K562 (cell line): ENCODE data around the gene ALG1. TPM values are rescaled to one million over a fixed set of nuclear protein-coding genes. Genes with fewer than 3 reads are reported as not detected.

Source experiments
- ATAC-seq: fragments of 200-7000 bp; cut with Tn5 transposase; 3 replicates; pipeline ENCODE4 v1.9.1; 2020; ENCODE audit warnings: moderate library complexity
- BruUV-seq: library from RNA; stranded (reverse); fragments of 400-500 nt; replicated peaks from 2 replicates; lab custom pipeline; 2021; lab: Mats Ljungman, UMichigan
- CTCF ChIA-PET: fragments of 300-600 bp; formaldehyde crosslinking; extraction: SDS; loops from one replicate; lab custom pipeline; 2021; ENCODE audit warnings: low intra/inter-chr PET ratio; lab: Yijun Ruan, JAX
- POLR2A ChIA-PET: fragments of 300-600, 350-650 bp; sonication (Branson Sonifier 250); formaldehyde crosslinking; extraction: SDS; loops from one replicate; lab custom pipeline; 2021; ENCODE audit warnings: antibody characterized with exemption, inconsistent platforms; lab: Yijun Ruan, JAX
- DNase-seq, 4 experiments: peaks; one replicate each; pipeline versions ENCODE4 v3.0.0 to v3.0.0-alpha.2; 2011 to 2018; ENCODE audit warnings: low spot score in 3 of 4, mixed read lengths in 3 of 4; ENCODE audit errors: extremely low read depth in 1 of 4
- FAIRE-seq: peaks from 2 replicates; lab custom pipeline; 2011; peaks lifted over from hg19 to GRCh38; lab: Jason Lieb, UNC
- H2AFZ ChIP-seq: 2 replicates; pipeline ENCODE4 v1.6.0; 2011; ENCODE audit warnings: low read depth, low read length, control low read depth, inconsistent platforms
- H3K27ac ChIP-seq: fragments of 200-600 bp; 3 replicates; pipeline ENCODE4 v1.8.0; 2011; ENCODE audit warnings: low read depth, mild to moderate bottlenecking, control low read depth, inconsistent platforms, low read length, moderate library complexity, mixed read lengths; ENCODE audit errors: extremely low read depth
- H3K27me3 ChIP-seq, 2 experiments: fragments of 300-600 bp in 1 of 2; 2 replicates in 1 of 2; 3 replicates in 1 of 2; pipeline versions ENCODE4 v1.6.0 to v1.8.0; 2011; ENCODE audit warnings: inconsistent platforms in 2 of 2, low read length in 2 of 2, mild to moderate bottlenecking in 1 of 2, mixed read lengths in 1 of 2, moderate library complexity in 1 of 2; ENCODE audit not compliant: control insufficient read depth in 2 of 2, insufficient read depth in 2 of 2
- H3K36me3 ChIP-seq: fragments of 300-600 bp; 3 replicates; pipeline ENCODE4 v1.8.0; 2011; ENCODE audit warnings: mild to moderate bottlenecking, low read length, inconsistent platforms; ENCODE audit not compliant: control insufficient read depth, insufficient read depth
- H3K4me1 ChIP-seq, 2 experiments: fragments of 200-600 bp in 1 of 2; replicated peaks in 1 of 2; 2 replicates in 1 of 2; 3 replicates in 1 of 2; pipeline versions ENCODE4 v1.5.1 to v1.8.0; 2011; ENCODE audit warnings: inconsistent platforms in 2 of 2, low read length in 2 of 2, mild to moderate bottlenecking in 1 of 2, mixed read lengths in 1 of 2, moderate library complexity in 1 of 2; ENCODE audit not compliant: control insufficient read depth in 2 of 2, insufficient read depth in 2 of 2
- H3K4me2 ChIP-seq: 2 replicates; pipeline ENCODE4 v1.6.1; 2011; ENCODE audit warnings: low read length, control low read depth, inconsistent platforms, mixed read lengths; ENCODE audit not compliant: insufficient read depth
- H3K4me3 ChIP-seq: fragments of 200-600 bp; sonication (generic), shearing (Covaris generic); 2 replicates; pipeline ENCODE4 v1.5.1; 2016; ENCODE audit warnings: control low read depth, inconsistent platforms
- H3K79me2 ChIP-seq: fragments of 200-600 bp; 3 replicates; pipeline ENCODE4 v1.8.0; 2011; ENCODE audit warnings: low read length, inconsistent platforms; ENCODE audit not compliant: control insufficient read depth, insufficient read depth
- H3K9ac ChIP-seq, 2 experiments: 2 replicates each; pipeline versions ENCODE4 v1.6.0 to v1.6.1; 2011; ENCODE audit warnings: low read depth in 2 of 2, low read length in 2 of 2, control low read depth in 1 of 2, inconsistent platforms in 1 of 2, mild to moderate bottlenecking in 1 of 2, mixed read lengths in 1 of 2; ENCODE audit not compliant: insufficient read depth in 1 of 2
- H3K9me1 ChIP-seq: one replicate; pipeline ENCODE4 v1.6.0; 2011; ENCODE audit warnings: inconsistent platforms, mild to moderate bottlenecking, low read length, moderate library complexity; ENCODE audit not compliant: control insufficient read depth, insufficient read depth
- H3K9me3 ChIP-seq: replicated peaks from 2 replicates; pipeline ENCODE4 v1.5.1; 2011; ENCODE audit warnings: low read depth, low read length, inconsistent platforms; ENCODE audit not compliant: control insufficient read depth, insufficient read depth
- H4K20me1 ChIP-seq: replicated peaks from 2 replicates; pipeline ENCODE4 v1.6.1; 2011; ENCODE audit warnings: low read length, inconsistent platforms, mixed read lengths; ENCODE audit not compliant: control insufficient read depth, insufficient read depth
- ARNT ChIP-seq, 2 experiments: fragments of 450-650 bp; IDR thresholded peaks; 2 replicates each; pipeline ENCODE4 v1.6.1; 2016; ENCODE audit warnings: mild to moderate bottlenecking in 1 of 2
- FOXM1 ChIP-seq, 2 experiments: fragments of 450-650 bp in 1 of 2; sonication (generic) in 1 of 2; formaldehyde crosslinking in 1 of 2; IDR thresholded peaks; 2 replicates each; pipeline versions ENCODE4 v1.6.1 to v1.9.0; 2017 to 2022; ENCODE audit warnings: low read depth in 2 of 2, mild to moderate bottlenecking in 2 of 2, missing genetic modification reagents in 1 of 2, moderate library complexity in 1 of 2
- HDAC3 ChIP-seq: fragments of 450-650 bp; IDR thresholded peaks from 2 replicates; pipeline ENCODE4 v1.6.1; 2018; ENCODE audit warnings: borderline replicate concordance, mild to moderate bottlenecking, moderate library complexity; ENCODE audit not compliant: partially characterized antibody
- KAT2B ChIP-seq: IDR thresholded peaks from one replicate; pipeline ENCODE4 v1.6.1; 2012; ENCODE audit warnings: low read depth, mild to moderate bottlenecking, control low read depth, inconsistent platforms, low read length, moderate library complexity
- KLF16 ChIP-seq: IDR thresholded peaks from 2 replicates; pipeline ENCODE4 v1.6.1; 2016; ENCODE audit warnings: antibody characterized with exemption
- MEF2A ChIP-seq: IDR thresholded peaks from 2 replicates; pipeline ENCODE4 v1.6.1; 2011; ENCODE audit warnings: low read depth, mild to moderate bottlenecking, low read length, moderate library complexity; ENCODE audit not compliant: control insufficient read depth
- NEUROD1 ChIP-seq: fragments of 150-350 bp; IDR thresholded peaks from 2 replicates; pipeline ENCODE4 v1.6.1; 2014; ENCODE audit warnings: borderline replicate concordance, low read length, low read depth; ENCODE audit not compliant: partially characterized antibody
- NFRKB ChIP-seq: fragments of 450-650 bp; IDR thresholded peaks from 2 replicates; pipeline ENCODE4 v1.6.1; 2016; ENCODE audit warnings: low read depth
- NUFIP1 ChIP-seq: fragments of 450-650 bp; IDR thresholded peaks from 2 replicates; pipeline ENCODE4 v1.6.1; 2018; ENCODE audit not compliant: partially characterized antibody
- TBL1XR1 ChIP-seq, 2 experiments: IDR thresholded peaks; 2 replicates each; pipeline ENCODE4 v1.6.1; 2012; ENCODE audit warnings: improper control_type of control experiment in 2 of 2, low read length in 2 of 2, mild to moderate bottlenecking in 1 of 2
- ZNF274 ChIP-seq: IDR thresholded peaks from 2 replicates; pipeline ENCODE4 v1.6.1; 2011; ENCODE audit warnings: low read depth, mild to moderate bottlenecking, low read length, moderate library complexity, borderline replicate concordance
- ZNF384 ChIP-seq: IDR thresholded peaks from 2 replicates; pipeline ENCODE4 v1.6.1; 2012; ENCODE audit warnings: low read depth, low read length, improper control_type of control experiment
- ZNF77 ChIP-seq: fragments of 250-450 bp; sonication (Bioruptor Pico); IDR thresholded peaks from 2 replicates; pipeline ENCODE4 v1.5.0; 2020
- WGBS: fragments of 100-300 bp; shearing (Covaris generic); methylation state at CpG from one replicate; pipeline ENCODE4 v1.1.6; 2016; ENCODE audit warnings: low coverage, mixed read lengths; ENCODE audit not compliant: insufficient coverage; ENCODE audit errors: missing lambda C conversion rate; 5-methylcytosine and 5-hydroxymethylcytosine counted together
- in situ Hi-C: fragments of 300-500 bp; cut with MboI; formaldehyde crosslinking; loops from 4 replicates; pipeline ENCODE4 v1.15.0; 2018; ENCODE audit warnings: inconsistent platforms, mixed read lengths
- intact Hi-C: fragments of 100-400 bp; cut with micrococcal nuclease; formaldehyde crosslinking; loops from 2 replicates; pipeline ENCODE4 v1.14.2; 2022
- polyA plus RNA-seq, 8 experiments: library from polyadenylated mRNA; depleted of rRNA in 4 of 8; stranded (reverse) in 5 of 8; unstranded in 3 of 8; fragments of >200 nt; fragmentation: Nextera tagmentation in 2 of 8; fragmentation: Illumina TruSeq in 1 of 8; extraction: Ambion mirVana in 2 of 8; extraction: Trizol in 1 of 8; gene quantifications; 2 replicates each; pipeline versions ENCODE4 v1.2.1 to v1.2.3, GENCODE V29; 2011 to 2014; ENCODE audit warnings: inconsistent platforms in 1 of 8, missing spikeins in 1 of 8
- total RNA-seq, 7 experiments: library from RNA; depleted of rRNA in 6 of 7; stranded (reverse); fragments of >200 nt in 6 of 7; fragmentation: Illumina TruSeq in 2 of 7; extraction: Trizol in 2 of 7; gene quantifications; 2 replicates each; pipeline versions ENCODE4 v1.2.1 to v1.2.3, GENCODE V29; 2011 to 2021; ENCODE audit warnings: low replicate concordance in 1 of 7
- TF ChIP-seq, protein P1 (sequence below): fragments of 250-450 bp; sonication (Bioruptor Pico); IDR thresholded peaks from 2 replicates; pipeline ENCODE4 v1.8.0; 2021; ENCODE audit warnings: mild to moderate bottlenecking, moderate library complexity
- TF ChIP-seq, protein P2 (sequence below): IDR thresholded peaks from 2 replicates; pipeline ENCODE4 v1.6.1; 2016; ENCODE audit warnings: missing genetic modification characterization, missing compliant biosample characterization
- TF ChIP-seq, protein P3 (sequence below): fragments of 250-450 bp; sonication (Bioruptor Pico); IDR thresholded peaks from 2 replicates; pipeline ENCODE4 v1.8.0; 2021; ENCODE audit warnings: moderate library complexity, mild to moderate bottlenecking, inconsistent platforms

The ALG1 gene
- total and polyA plus RNA-seq, 9 of the 15 experiments (the other 6 are each of a cell fraction or from before 2014, with no cell fraction given) = 1.1 to 26.4 (median 18.3) TPM

DNA sequence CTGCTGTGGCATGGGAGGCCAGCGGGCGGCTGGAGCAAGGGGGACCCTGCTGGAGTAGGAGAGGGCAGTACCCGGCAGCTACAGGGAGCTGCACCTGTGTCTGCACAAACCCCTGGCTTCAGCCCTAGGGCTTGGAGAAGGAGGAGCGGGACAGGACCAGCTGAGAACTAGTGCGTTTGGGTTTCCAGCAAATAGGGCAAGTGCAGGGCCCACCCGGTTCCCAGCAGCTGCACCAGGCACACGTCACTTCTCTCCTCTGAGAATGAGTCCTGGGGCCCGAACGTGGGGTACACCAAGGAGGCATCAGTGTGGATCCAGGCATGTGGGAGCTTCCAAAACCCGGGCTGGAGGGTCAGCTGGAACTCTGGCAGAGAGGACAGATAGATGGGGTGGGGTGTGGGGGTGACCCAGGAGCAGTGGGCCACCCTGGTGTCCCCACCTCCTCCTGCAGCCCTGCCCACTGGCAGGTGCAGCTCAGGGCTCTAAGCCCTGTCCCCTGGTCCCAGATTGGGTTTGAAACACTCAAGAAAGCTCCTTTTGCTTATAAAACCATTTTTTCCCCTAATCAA lies 11.5 kb upstream of the ALG1 start:
- no peaks in the 10 kb centered on the region for H3K9me1 ChIP-seq
- ChIA-PET POLR2A (interaction anchor here (0.5 kb wide), 1 partner anchor 98 kb away, joined by 3 read pairs; no protein-coding TSS in a partner anchor), CTCF (no interaction called here)
- H3K27ac ChIP-seq = no peak overlapping the region
- H3K9me3 ChIP-seq = no peaks in the 10 kb centered on the region
- no peak for ATAC-seq
- no peak overlapping the region for H2AFZ ChIP-seq
- intact Hi-C loops (no loop called here), in situ Hi-C loops (no loop called here)
- H3K36me3 ChIP-seq = no peaks in the 10 kb centered on the region
- no TSS peak for BruUV-seq
- H3K4me1 ChIP-seq = no peaks in the 10 kb centered on the region; a peak in 1 of 5 replicates
- peak in 1 of 4 experiments; percentile 5 for DNase-seq
- H3K9ac ChIP-seq = 0 out of 4 replicates have a peak overlapping the region, but pooled peaks of 1 of the 2 experiments have one; percentile 31
- H3K4me3 ChIP-seq = no peak overlapping the region
- FAIRE-seq = no peak
- WGBS = 3% methylated on average over 7 of the region's 10 CpGs
- H4K20me1 ChIP-seq = 0 out of 2 replicates have a peak, but pooled peaks cover 4% of the 10 kb centered on the region
- H3K79me2 ChIP-seq = no peaks in the 10 kb centered on the region
- H3K4me2 ChIP-seq = no peak overlapping the region
- peaks cover 24 to 63% of the 10 kb centered on the region in 2 experiments; a peak in 4 of 5 replicates for H3K27me3 ChIP-seq
- TF ChIP-seq TBL1XR1 (IDR thresholded peaks at IDR 0.05; ENCODE audit: low read length in 2 of 2) = no peak
- no peak for TF ChIP-seq KAT2B
- no peak for TF ChIP-seq ARNT (IDR thresholded peaks at IDR 0.05)
- TF ChIP-seq MEF2A = no peak
- no peak for TF ChIP-seq FOXM1 (IDR thresholded peaks at IDR 0.05; ENCODE audit: low read depth)
- no peak for TF ChIP-seq FOXM1 (CRISPR knock-in tag; IDR thresholded peaks at IDR 0.05; ENCODE audit: low read depth)
- no peak for TF ChIP-seq ZNF384
- no peak for TF ChIP-seq NUFIP1
- no peak for TF ChIP-seq NEUROD1
- no peak for TF ChIP-seq ZNF274
- TF ChIP-seq KLF16 = no peak
- TF ChIP-seq HDAC3 = no peak
- no peak for TF ChIP-seq NFRKB
- TF ChIP-seq ZNF77 (CRISPR knock-in tag) = no peak
- TF ChIP-seq, protein P1, sequence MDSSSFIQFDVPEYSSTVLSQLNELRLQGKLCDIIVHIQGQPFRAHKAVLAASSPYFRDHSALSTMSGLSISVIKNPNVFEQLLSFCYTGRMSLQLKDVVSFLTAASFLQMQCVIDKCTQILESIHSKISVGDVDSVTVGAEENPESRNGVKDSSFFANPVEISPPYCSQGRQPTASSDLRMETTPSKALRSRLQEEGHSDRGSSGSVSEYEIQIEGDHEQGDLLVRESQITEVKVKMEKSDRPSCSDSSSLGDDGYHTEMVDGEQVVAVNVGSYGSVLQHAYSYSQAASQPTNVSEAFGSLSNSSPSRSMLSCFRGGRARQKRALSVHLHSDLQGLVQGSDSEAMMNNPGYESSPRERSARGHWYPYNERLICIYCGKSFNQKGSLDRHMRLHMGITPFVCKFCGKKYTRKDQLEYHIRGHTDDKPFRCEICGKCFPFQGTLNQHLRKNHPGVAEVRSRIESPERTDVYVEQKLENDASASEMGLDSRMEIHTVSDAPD (CRISPR knock-in tag) = no peak
- TF ChIP-seq, protein P2, sequence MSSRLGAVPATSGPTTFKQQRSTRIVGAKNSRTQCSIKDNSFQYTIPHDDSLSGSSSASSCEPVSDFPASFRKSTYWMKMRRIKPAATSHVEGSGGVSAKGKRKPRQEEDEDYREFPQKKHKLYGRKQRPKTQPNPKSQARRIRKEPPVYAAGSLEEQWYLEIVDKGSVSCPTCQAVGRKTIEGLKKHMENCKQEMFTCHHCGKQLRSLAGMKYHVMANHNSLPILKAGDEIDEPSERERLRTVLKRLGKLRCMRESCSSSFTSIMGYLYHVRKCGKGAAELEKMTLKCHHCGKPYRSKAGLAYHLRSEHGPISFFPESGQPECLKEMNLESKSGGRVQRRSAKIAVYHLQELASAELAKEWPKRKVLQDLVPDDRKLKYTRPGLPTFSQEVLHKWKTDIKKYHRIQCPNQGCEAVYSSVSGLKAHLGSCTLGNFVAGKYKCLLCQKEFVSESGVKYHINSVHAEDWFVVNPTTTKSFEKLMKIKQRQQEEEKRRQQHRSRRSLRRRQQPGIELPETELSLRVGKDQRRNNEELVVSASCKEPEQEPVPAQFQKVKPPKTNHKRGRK = no peak
- TF ChIP-seq, protein P3, sequence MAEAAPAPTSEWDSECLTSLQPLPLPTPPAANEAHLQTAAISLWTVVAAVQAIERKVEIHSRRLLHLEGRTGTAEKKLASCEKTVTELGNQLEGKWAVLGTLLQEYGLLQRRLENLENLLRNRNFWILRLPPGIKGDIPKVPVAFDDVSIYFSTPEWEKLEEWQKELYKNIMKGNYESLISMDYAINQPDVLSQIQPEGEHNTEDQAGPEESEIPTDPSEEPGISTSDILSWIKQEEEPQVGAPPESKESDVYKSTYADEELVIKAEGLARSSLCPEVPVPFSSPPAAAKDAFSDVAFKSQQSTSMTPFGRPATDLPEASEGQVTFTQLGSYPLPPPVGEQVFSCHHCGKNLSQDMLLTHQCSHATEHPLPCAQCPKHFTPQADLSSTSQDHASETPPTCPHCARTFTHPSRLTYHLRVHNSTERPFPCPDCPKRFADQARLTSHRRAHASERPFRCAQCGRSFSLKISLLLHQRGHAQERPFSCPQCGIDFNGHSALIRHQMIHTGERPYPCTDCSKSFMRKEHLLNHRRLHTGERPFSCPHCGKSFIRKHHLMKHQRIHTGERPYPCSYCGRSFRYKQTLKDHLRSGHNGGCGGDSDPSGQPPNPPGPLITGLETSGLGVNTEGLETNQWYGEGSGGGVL (CRISPR knock-in tag) = no peak
